WTC11 (cell line): ENCODE measurements around the gene CYP46A1. TPM values are rescaled to one million over a fixed set of nuclear protein-coding genes. Genes with fewer than 3 reads are reported as not detected.

ENCODE experiments used
- ATAC-seq: fragments of 200-7000 bp; cut with Tn5 transposase; 2 replicates; pipeline ENCODE4 v1.10.0; 2021; ENCODE audit warnings: mild to moderate bottlenecking, moderate library complexity
- CTCF ChIA-PET: fragments of 300-600 bp; sonication (Branson Sonifier 250); formaldehyde crosslinking; loops from one replicate; lab custom pipeline; 2021; ENCODE audit warnings: antibody characterized with exemption; lab: Charles Lee
- POLR2A ChIA-PET: fragments of 350-600 bp; sonication (Branson Sonifier 250); formaldehyde crosslinking; loops from one replicate; lab custom pipeline; 2021; ENCODE audit warnings: antibody characterized with exemption; lab: Charles Lee
- DNase-seq: peaks from one replicate; pipeline ENCODE4 v3.0.0; 2021; ENCODE audit warnings: low spot score
- H3K27ac Mint-ChIP-seq: 2 replicates; pipeline ENCODE4 v1.8.0; 2021; ENCODE audit warnings: mixed read lengths
- H3K27me3 Mint-ChIP-seq: 2 replicates; pipeline ENCODE4 v1.8.0; 2021; ENCODE audit warnings: low read depth, mild to moderate bottlenecking, moderate library complexity, mixed read lengths
- H3K36me3 Mint-ChIP-seq: 2 replicates; pipeline ENCODE4 v1.8.0; 2021; ENCODE audit warnings: mixed read lengths
- H3K4me1 Mint-ChIP-seq: 2 replicates; pipeline ENCODE4 v1.8.0; 2022; ENCODE audit warnings: mixed read lengths
- H3K4me3 Mint-ChIP-seq: 2 replicates; pipeline ENCODE4 v1.8.0; 2021; ENCODE audit warnings: mild to moderate bottlenecking, moderate library complexity, mixed read lengths
- H3K9me3 Mint-ChIP-seq: 2 replicates; pipeline ENCODE4 v1.8.0; 2021; ENCODE audit warnings: mixed read lengths
- ATF1 ChIP-seq: sonication (generic); formaldehyde crosslinking; IDR thresholded peaks from 2 replicates; pipeline ENCODE4 v1.8.1; 2023; ENCODE audit warnings: mild to moderate bottlenecking, moderate library complexity, missing genetic modification reagents
- CBFB ChIP-seq: sonication (generic); formaldehyde crosslinking; IDR thresholded peaks from 2 replicates; pipeline ENCODE4 v1.8.1; 2022; ENCODE audit warnings: mild to moderate bottlenecking, low read depth, missing genetic modification reagents
- ELF4 ChIP-seq: sonication (generic); formaldehyde crosslinking; IDR thresholded peaks from 2 replicates; pipeline ENCODE4 v1.8.1; 2022; ENCODE audit warnings: low read depth, mild to moderate bottlenecking, moderate library complexity, missing genetic modification reagents
- GABPB1 ChIP-seq: sonication (generic); formaldehyde crosslinking; IDR thresholded peaks from 2 replicates; pipeline ENCODE4 v1.8.1; 2023; ENCODE audit warnings: mild to moderate bottlenecking, missing genetic modification reagents
- NR3C1 ChIP-seq: sonication (generic); formaldehyde crosslinking; conservative IDR thresholded peaks from 2 replicates; pipeline ENCODE4 v1.8.1; 2023; ENCODE audit warnings: low read depth, mild to moderate bottlenecking, missing genetic modification reagents
- SMAD3 ChIP-seq: sonication (generic); formaldehyde crosslinking; IDR thresholded peaks from 2 replicates; pipeline ENCODE4 v1.8.0; 2022; ENCODE audit warnings: missing genetic modification reagents, mild to moderate bottlenecking, borderline replicate concordance
- SMAD4 ChIP-seq: sonication (generic); formaldehyde crosslinking; IDR thresholded peaks from 2 replicates; pipeline ENCODE4 v1.8.0; 2022; ENCODE audit warnings: mild to moderate bottlenecking, missing genetic modification reagents
- SOX15 ChIP-seq: fragments of 250-450 bp; sonication (Bioruptor Pico); IDR thresholded peaks from 2 replicates; pipeline ENCODE4 v1.9.0; 2021; ENCODE audit warnings: mild to moderate bottlenecking
- TEAD1 ChIP-seq: sonication (generic); formaldehyde crosslinking; IDR thresholded peaks from 2 replicates; pipeline ENCODE4 v1.8.0; 2022; ENCODE audit warnings: mild to moderate bottlenecking, missing genetic modification reagents
- TEAD4 ChIP-seq: sonication (generic); formaldehyde crosslinking; IDR thresholded peaks from 2 replicates; pipeline ENCODE4 v1.8.0; 2022; ENCODE audit warnings: mild to moderate bottlenecking, missing genetic modification reagents
- TP53 ChIP-seq: sonication (generic); formaldehyde crosslinking; IDR thresholded peaks from 2 replicates; pipeline ENCODE4 v1.8.1; 2023; ENCODE audit warnings: mild to moderate bottlenecking, missing genetic modification reagents
- ZNF263 ChIP-seq: sonication (generic); formaldehyde crosslinking; IDR thresholded peaks from 2 replicates; pipeline ENCODE4 v1.8.1; 2022; ENCODE audit warnings: low read depth, mild to moderate bottlenecking, moderate library complexity, missing genetic modification reagents
- ZNF671 ChIP-seq: fragments of 250-450 bp; sonication (Bioruptor Pico); IDR thresholded peaks from 2 replicates; pipeline ENCODE4 v1.8.0; 2021; ENCODE audit warnings: mild to moderate bottlenecking
- total RNA-seq: library from RNA; stranded (reverse); gene quantifications from 3 replicates; pipeline ENCODE4 v1.2.3, GENCODE V29; 2021
- TF ChIP-seq, protein P1 (sequence below): fragments of 250-450 bp; sonication (Bioruptor Pico); conservative IDR thresholded peaks from 2 replicates; pipeline ENCODE4 v1.9.0; 2021; ENCODE audit warnings: mild to moderate bottlenecking
- TF ChIP-seq, protein P2 (sequence below): sonication (generic); formaldehyde crosslinking; IDR thresholded peaks from 2 replicates; pipeline ENCODE4 v1.8.1; 2023; ENCODE audit warnings: mild to moderate bottlenecking, missing genetic modification reagents
- TF ChIP-seq, protein P3 (sequence below): sonication (generic); formaldehyde crosslinking; IDR thresholded peaks from 2 replicates; pipeline ENCODE4 v1.8.1; 2022; ENCODE audit warnings: low read depth, mild to moderate bottlenecking, moderate library complexity, missing genetic modification reagents, borderline replicate concordance
- TF ChIP-seq, protein P4 (sequence below): fragments of 250-450 bp; sonication (Bioruptor Pico); IDR thresholded peaks from 2 replicates; pipeline ENCODE4 v1.9.0; 2021; ENCODE audit warnings: mild to moderate bottlenecking
- TF ChIP-seq, protein P5 (sequence below): fragments of 250-450 bp; sonication (Bioruptor Pico); IDR thresholded peaks from 2 replicates; pipeline ENCODE4 v1.9.0; 2021; ENCODE audit warnings: mild to moderate bottlenecking, borderline replicate concordance
- TF ChIP-seq, protein P6 (sequence below): fragments of 200-600 bp; IDR thresholded peaks from 2 replicates; pipeline ENCODE4 v1.8.0; 2022; ENCODE audit warnings: antibody characterized with exemption
- TF ChIP-seq, protein P7 (sequence below): fragments of 250-450 bp; sonication (Bioruptor Pico); IDR thresholded peaks from 2 replicates; pipeline ENCODE4 v1.9.0; 2021; ENCODE audit warnings: moderate library complexity, mild to moderate bottlenecking, inconsistent platforms, borderline replicate concordance

The CYP46A1 gene
- total RNA-seq, 1 experiment from 2014 or later, result 0.77 TPM

DNA sequence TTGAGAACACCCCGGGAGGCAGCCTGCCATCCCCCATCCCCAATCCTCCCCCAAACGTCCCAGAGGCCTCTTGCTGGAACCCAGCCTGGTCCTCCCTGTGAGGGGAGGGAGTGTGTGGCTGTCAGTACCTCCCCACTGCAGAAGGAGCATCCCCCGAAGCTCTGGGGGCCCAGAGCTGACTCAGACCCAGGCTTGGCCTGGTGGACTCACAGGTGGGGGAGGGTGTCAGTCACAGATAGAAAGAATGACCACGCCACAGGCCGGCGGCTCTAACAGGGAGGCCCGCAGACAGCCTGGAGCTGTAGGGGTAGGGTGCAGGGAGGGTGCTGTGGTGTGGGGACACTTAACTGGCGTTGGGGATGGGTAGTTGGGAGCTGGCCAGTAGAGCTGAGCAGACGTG is 33.9 kb upstream of the CYP46A1 start:
- H3K36me3 Mint-ChIP-seq, result no peaks in the 10 kb centered on the region
- peaks cover 18% of the 10 kb centered on the region for H3K27me3 Mint-ChIP-seq
- TF ChIP-seq ZNF263 (CRISPR knock-in tag) (no peak), NR3C1 (CRISPR knock-in tag) (no peak), ATF1 (no peak), ELF4 (no peak), CBFB (CRISPR knock-in tag) (no peak), SOX15 (no peak), TEAD1 (CRISPR knock-in tag) (no peak), TP53 (no peak), SMAD4 (no peak), TEAD4 (no peak), GABPB1 (CRISPR knock-in tag) (no peak), SMAD3 (CRISPR knock-in tag) (no peak), ZNF671 (CRISPR knock-in tag) (no peak)
- TF ChIP-seq, protein P1, sequence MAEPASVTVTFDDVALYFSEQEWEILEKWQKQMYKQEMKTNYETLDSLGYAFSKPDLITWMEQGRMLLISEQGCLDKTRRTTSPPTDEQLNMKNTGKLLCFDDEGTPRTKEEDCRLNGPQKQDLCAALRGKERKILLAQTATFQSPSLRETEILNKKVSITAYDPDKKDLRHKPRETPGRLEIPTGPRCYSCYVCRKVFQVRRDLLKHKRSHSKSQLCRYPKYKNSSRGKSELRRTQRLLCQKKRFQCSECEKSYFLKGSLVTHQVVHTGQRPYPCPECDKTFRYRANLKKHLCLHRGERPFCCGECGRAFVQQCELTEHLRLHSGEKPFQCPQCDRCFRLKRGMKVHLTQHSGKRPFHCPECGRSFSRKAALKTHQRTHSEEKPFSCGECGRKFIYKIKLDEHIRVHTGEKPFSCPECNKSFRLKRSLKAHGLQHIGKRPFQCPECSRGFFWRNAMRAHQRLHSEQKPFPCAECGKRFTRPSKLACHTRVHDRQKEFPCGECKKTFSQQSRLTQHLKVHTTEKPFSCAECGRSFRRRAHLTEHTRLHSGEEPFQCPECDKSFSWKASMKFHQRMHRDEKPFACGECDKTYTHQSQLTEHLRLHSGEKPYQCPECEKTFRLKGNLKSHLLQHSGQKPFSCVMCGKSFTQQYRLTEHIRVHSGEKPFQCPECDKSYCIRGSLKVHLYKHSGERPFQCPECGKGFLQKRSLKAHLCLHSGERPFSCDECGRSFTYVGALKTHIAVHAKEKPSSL (CRISPR knock-in tag), result no peak
- TF ChIP-seq, protein P2, sequence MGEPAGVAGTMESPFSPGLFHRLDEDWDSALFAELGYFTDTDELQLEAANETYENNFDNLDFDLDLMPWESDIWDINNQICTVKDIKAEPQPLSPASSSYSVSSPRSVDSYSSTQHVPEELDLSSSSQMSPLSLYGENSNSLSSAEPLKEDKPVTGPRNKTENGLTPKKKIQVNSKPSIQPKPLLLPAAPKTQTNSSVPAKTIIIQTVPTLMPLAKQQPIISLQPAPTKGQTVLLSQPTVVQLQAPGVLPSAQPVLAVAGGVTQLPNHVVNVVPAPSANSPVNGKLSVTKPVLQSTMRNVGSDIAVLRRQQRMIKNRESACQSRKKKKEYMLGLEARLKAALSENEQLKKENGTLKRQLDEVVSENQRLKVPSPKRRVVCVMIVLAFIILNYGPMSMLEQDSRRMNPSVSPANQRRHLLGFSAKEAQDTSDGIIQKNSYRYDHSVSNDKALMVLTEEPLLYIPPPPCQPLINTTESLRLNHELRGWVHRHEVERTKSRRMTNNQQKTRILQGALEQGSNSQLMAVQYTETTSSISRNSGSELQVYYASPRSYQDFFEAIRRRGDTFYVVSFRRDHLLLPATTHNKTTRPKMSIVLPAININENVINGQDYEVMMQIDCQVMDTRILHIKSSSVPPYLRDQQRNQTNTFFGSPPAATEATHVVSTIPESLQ (CRISPR knock-in tag), result no peak
- TF ChIP-seq, protein P3, sequence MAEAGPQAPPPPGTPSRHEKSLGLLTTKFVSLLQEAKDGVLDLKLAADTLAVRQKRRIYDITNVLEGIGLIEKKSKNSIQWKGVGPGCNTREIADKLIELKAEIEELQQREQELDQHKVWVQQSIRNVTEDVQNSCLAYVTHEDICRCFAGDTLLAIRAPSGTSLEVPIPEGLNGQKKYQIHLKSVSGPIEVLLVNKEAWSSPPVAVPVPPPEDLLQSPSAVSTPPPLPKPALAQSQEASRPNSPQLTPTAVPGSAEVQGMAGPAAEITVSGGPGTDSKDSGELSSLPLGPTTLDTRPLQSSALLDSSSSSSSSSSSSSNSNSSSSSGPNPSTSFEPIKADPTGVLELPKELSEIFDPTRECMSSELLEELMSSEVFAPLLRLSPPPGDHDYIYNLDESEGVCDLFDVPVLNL, result no peak
- TF ChIP-seq, protein P4, sequence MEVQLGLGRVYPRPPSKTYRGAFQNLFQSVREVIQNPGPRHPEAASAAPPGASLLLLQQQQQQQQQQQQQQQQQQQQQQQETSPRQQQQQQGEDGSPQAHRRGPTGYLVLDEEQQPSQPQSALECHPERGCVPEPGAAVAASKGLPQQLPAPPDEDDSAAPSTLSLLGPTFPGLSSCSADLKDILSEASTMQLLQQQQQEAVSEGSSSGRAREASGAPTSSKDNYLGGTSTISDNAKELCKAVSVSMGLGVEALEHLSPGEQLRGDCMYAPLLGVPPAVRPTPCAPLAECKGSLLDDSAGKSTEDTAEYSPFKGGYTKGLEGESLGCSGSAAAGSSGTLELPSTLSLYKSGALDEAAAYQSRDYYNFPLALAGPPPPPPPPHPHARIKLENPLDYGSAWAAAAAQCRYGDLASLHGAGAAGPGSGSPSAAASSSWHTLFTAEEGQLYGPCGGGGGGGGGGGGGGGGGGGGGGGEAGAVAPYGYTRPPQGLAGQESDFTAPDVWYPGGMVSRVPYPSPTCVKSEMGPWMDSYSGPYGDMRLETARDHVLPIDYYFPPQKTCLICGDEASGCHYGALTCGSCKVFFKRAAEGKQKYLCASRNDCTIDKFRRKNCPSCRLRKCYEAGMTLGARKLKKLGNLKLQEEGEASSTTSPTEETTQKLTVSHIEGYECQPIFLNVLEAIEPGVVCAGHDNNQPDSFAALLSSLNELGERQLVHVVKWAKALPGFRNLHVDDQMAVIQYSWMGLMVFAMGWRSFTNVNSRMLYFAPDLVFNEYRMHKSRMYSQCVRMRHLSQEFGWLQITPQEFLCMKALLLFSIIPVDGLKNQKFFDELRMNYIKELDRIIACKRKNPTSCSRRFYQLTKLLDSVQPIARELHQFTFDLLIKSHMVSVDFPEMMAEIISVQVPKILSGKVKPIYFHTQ, result no peak
- TF ChIP-seq, protein P5, sequence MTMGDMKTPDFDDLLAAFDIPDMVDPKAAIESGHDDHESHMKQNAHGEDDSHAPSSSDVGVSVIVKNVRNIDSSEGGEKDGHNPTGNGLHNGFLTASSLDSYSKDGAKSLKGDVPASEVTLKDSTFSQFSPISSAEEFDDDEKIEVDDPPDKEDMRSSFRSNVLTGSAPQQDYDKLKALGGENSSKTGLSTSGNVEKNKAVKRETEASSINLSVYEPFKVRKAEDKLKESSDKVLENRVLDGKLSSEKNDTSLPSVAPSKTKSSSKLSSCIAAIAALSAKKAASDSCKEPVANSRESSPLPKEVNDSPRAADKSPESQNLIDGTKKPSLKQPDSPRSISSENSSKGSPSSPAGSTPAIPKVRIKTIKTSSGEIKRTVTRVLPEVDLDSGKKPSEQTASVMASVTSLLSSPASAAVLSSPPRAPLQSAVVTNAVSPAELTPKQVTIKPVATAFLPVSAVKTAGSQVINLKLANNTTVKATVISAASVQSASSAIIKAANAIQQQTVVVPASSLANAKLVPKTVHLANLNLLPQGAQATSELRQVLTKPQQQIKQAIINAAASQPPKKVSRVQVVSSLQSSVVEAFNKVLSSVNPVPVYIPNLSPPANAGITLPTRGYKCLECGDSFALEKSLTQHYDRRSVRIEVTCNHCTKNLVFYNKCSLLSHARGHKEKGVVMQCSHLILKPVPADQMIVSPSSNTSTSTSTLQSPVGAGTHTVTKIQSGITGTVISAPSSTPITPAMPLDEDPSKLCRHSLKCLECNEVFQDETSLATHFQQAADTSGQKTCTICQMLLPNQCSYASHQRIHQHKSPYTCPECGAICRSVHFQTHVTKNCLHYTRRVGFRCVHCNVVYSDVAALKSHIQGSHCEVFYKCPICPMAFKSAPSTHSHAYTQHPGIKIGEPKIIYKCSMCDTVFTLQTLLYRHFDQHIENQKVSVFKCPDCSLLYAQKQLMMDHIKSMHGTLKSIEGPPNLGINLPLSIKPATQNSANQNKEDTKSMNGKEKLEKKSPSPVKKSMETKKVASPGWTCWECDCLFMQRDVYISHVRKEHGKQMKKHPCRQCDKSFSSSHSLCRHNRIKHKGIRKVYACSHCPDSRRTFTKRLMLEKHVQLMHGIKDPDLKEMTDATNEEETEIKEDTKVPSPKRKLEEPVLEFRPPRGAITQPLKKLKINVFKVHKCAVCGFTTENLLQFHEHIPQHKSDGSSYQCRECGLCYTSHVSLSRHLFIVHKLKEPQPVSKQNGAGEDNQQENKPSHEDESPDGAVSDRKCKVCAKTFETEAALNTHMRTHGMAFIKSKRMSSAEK (CRISPR knock-in tag), result no peak
- TF ChIP-seq, protein P6, sequence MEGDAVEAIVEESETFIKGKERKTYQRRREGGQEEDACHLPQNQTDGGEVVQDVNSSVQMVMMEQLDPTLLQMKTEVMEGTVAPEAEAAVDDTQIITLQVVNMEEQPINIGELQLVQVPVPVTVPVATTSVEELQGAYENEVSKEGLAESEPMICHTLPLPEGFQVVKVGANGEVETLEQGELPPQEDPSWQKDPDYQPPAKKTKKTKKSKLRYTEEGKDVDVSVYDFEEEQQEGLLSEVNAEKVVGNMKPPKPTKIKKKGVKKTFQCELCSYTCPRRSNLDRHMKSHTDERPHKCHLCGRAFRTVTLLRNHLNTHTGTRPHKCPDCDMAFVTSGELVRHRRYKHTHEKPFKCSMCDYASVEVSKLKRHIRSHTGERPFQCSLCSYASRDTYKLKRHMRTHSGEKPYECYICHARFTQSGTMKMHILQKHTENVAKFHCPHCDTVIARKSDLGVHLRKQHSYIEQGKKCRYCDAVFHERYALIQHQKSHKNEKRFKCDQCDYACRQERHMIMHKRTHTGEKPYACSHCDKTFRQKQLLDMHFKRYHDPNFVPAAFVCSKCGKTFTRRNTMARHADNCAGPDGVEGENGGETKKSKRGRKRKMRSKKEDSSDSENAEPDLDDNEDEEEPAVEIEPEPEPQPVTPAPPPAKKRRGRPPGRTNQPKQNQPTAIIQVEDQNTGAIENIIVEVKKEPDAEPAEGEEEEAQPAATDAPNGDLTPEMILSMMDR, result no peak
- TF ChIP-seq, protein P7, sequence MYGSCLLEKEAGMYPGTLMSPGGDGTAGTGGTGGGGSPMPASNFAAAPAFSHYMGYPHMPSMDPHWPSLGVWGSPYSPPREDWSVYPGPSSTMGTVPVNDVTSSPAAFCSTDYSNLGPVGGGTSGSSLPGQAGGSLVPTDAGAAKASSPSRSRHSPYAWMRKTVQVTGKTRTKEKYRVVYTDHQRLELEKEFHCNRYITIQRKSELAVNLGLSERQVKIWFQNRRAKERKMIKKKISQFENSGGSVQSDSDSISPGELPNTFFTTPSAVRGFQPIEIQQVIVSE (CRISPR knock-in tag), result no peak
- TF ChIP-seq, all 79 proteins: peak for 0
- Mint-ChIP-seq H3K9me3 (no peaks in the 10 kb centered on the region), H3K27ac (no peak overlapping the region), H3K4me3 (no peak overlapping the region), H3K4me1 (no peaks in the 10 kb centered on the region)
- DNase-seq (no peak), ATAC-seq (no peak)
- ChIA-PET POLR2A (no interaction called here), CTCF (no interaction called here)
